HG03442 (cell line): ENCODE measurements around the gene HOGA1.
A peak's percentile ranks its signal among the peaks of the same experiment; 100 is the strongest.
"Not testable (repeated sequence)": the region's sequence is repeated elsewhere in the genome, so short reads cannot be mapped to it uniquely, and the experiment has no call there.

ENCODE experiments used
- ATAC-seq: cut with Tn5 transposase; IDR thresholded peaks from one replicate; pipeline ENCODE4 v1.9.1; 2021; ENCODE audit warnings: mild to moderate bottlenecking, moderate library complexity; ENCODE audit not compliant: unreplicated experiment

Gene HOGA1

DNA sequence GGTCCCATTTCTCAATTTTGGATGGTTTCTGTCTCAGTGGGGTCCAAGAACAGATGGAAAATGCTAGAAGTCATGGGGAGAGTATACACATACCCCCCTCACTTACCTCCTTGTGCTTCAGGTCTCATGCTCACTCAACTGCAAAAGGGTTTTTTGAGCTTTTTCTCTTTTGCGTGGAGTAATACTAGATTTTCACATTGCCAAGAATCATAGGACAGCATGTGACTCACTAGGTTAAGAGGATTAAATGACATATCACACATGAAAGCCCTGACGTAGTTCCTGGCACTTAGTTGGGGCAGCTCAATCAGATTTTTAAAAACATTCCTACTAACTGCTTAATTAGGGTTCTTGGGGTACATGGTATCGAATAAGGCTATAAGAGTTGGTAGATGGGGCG, 60.7 kb downstream of the HOGA1 start:
- ATAC-seq = no peak

GRCh38 chr10:97647556-97647955, 63.4 kb downstream of the HOGA1 start:
- no peak for ATAC-seq

GRCh38 chr10:97648562-97649404, 64.6 kb downstream of the HOGA1 start:
- ATAC-seq = peak; percentile 96

DNA sequence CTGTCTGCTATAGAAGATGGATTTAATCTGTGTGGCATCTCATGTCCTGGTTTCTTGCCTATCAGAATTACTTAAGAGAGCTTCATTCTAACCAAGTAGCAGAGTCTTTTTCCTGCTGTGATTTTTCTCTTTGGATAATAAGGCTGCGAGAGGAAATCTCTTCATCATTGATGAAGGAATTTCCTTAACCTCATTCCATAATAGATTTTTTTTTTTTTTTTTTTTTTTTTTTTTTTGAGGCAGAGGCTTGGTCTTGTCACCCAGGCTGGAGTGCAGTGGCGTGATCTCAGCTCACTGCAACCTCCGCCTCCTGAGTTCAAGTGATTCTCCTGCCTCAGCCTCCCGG, 65.2 kb downstream of the HOGA1 start:
- not testable (repeated sequence) for ATAC-seq

DNA sequence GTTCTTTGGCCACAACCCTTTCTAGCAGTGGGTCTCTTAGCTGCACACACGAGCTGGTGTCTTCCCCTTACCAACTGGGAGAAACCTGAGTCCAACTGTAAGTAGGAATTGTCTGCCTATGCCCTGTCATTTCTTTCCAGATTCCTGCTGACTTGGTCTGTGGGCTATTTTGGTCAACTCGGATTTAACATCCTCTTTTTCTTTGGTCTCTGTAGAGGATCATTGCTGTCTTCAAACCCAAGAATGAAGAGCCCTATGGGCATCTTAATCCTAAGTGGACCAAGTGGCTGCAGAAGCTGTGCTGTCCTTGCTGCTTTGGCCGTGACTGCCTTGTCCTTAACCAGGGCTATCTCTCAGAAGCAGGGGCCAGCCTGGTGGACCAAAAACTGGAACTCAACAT, 66.5 kb downstream of the HOGA1 start:
- no peak for ATAC-seq

DNA sequence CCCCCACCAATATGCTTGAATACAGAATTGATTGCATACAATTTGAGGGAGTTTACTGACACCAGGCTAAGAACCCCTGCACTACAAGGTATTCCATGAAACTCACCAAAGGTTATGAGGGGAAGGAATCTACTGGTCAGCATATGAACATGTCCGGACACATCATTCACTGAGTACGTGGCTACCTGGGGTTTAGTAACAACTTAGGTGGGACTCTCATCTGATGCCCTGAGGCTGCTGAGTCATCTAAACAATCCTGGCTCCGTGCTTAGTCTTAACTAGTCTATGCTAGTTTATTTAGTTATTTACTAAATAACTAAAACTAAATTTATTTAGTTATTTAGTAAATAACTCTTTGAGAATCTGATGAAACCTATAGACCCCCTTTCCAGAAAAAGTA, 67.6 kb downstream of the HOGA1 start:
- ATAC-seq = no peak

GRCh38 chr10:97656777-97657176, 72.6 kb downstream of the HOGA1 start:
- ATAC-seq = no peak

DNA sequence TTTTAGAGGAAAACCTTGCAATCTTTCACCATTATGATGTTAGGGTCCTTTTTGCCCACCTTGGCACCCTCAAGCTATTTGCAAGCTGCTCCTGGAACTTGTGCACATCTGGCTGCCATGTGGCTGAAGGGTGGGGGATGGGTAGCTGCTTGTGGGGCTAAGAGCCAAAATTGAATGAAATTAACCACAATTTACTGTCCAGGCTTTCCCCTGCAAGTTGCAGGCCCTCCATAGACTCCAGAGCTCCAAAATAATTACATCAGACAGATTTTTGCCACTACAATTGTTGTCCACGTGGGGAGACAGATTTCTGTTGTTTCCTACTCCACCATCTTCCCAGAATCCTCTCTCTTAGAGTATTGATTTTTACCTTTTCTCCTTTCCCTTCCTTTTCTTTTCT, 75.4 kb downstream of the HOGA1 start:
- ATAC-seq = no peak
